VCaP (cell line): Measurements from ENCODE around the gene DNAAF3.

Source experiments
- H3K27ac ChIP-seq: fragments of 450-650 bp; 2 replicates; pipeline ENCODE4 v1.5.1; 2017
- CTCF ChIP-seq: fragments of 450-650 bp; conservative IDR thresholded peaks from 2 replicates; pipeline ENCODE4 v1.5.1; 2017; ENCODE audit warnings: mild to moderate bottlenecking, moderate library complexity

The DNAAF3 gene

GRCh38 chr19:55116232-55116858, 50.1 kb downstream of the DNAAF3 start:
- no peak for TF ChIP-seq CTCF
- H3K27ac ChIP-seq = peak overlapping the region; percentile 86

GRCh38 chr19:55115446-55116065, 50.9 kb downstream of the DNAAF3 start:
- H3K27ac ChIP-seq = peak overlapping the region; percentile 86
- no peak for TF ChIP-seq CTCF

DNA sequence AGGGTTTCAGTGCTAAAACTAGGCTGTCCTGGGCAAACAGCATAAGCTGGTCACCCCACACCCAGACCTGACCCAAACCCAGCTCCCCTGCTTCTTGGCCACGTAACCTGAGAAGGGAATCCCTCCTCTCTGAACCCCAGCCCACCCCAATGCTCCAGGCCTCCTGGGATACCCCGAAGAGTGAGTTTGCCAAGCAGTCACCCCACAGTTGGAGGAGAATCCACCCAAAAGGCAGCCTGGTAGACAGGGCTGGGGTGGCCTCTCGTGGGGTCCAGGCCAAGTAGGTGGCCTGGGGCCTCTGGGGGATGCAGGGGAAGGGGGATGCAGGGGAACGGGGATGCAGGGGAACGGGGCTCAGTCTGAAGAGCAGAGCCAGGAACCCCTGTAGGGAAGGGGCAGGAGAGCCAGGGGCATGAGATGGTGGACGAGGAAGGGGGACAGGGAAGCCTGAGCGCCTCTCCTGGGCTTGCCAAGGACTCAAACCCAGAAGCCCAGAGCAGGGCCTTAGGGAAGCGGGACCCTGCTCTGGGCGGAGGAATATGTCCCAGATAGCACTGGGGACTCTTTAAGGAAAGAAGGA, 51.8 kb downstream of the DNAAF3 start:
- H3K27ac ChIP-seq = peak overlapping the region; percentile 86; the same call in 1 of the 2 replicates
- no peak for TF ChIP-seq CTCF

DNA sequence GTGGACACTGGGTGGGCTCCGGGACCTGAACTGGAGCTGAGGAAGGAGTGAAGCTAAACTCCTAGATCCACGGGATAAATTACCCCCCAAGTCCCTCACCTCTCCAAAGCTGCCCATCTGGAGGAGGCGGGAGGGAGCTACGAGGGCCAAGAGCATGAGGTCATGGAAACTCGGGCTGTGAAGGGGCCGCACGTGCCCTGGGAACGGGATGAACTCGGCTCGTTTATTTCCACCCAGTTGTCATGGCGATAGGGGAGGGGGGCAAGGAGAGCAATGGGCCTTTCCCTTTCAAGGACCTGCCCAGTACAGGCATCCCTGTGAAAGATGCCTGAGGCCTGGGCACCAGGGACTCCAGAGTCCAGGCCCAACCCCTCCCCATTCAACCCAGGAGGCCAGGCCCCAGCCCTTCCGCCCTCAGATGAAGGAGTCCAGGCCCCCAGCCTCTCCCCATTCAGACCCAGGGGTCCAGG, 52.8 kb downstream of the DNAAF3 start:
- no peak overlapping the region for H3K27ac ChIP-seq
- no peak for TF ChIP-seq CTCF

DNA sequence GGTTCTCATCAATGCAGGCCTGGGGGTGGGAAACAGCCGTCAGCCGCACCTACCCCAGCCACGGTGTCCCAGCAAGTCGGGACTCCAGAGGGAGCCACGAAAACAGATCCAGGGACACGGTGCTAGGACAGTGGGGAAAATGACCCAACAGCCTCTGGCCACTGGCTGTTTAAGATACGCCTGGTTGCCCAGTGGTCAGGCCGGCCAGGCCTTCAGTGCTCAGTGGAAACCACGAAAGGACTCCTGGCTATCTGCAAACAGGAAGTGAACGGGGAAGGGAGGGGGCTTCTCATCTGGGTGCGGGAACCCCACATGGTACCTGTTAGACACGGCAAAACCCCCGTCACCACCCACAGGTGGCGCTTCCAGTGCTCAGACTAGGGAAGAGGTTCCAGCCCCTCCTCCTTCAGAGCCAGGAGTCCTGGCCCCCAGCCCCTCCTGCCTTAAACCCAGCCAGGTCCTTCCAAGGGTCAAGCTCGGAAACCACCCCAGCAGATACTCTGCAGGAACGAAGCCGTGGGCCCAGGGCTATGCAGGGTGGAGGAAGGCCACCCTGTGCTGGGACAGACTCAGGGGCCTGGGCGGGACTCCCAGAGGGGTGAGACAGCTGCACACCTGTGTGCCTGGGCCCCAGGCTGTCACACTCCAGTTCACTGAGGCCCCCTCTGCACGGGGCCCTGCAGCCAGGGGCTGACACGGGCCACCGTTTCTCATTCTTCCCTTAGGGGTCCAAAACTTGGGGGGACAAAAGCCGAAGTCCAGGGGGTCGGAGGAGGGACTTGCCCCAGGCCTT, 53.4 kb downstream of the DNAAF3 start:
- H3K27ac ChIP-seq = no peak overlapping the region
- no peak for TF ChIP-seq CTCF

DNA sequence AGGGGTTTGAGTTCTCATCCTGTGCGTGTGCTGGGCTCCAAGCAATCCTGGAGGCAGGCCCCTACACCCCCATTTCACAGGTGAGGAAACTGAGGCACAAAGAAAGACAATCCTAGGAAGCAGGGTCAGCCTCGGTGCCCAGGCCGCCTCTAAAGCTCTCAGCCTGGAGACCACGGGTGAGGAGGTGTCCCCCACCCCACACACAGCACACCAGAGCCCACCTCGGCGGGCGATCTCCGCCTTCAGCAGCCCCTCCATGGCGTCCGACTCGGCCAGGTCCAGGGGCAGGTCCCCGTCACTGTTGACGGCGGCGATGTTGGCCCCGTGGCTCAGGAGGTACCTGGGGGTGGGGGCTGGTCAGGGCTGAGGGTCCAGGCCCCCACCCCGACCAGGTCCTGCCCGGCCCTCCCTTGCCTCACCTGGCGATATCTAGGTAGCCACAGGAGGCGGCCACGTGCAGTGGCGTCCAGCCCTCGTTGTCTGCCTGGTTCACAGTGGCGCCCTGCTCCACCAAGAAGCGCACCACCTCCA, 54.1 kb downstream of the DNAAF3 start:
- TF ChIP-seq CTCF = no peak
- H3K27ac ChIP-seq = no peak overlapping the region
